Psoas muscle (tissue), 8 donors: Measurements from ENCODE around the gene CD1B. TPM values are rescaled to one million over a fixed set of nuclear protein-coding genes. Genes with fewer than 3 reads are reported as not detected.

Experiments
- ATAC-seq, 4 donors: fragments of 200-7000 bp; cut with Tn5 transposase; one replicate each; pipeline ENCODE4 v1.9.1; 2020; ENCODE audit warnings: moderate library complexity in 3 of 4, mild to moderate bottlenecking in 2 of 4
- DNase-seq, 2 donors: peaks; one replicate each; pipeline ENCODE4 v3.0.0-alpha.2; 2020
- H3K27ac ChIP-seq: fragments of 200-600 bp; one replicate; pipeline ENCODE4 v1.8.0; 2022
- H3K27me3 ChIP-seq, 3 donors: fragments of 200-600 bp in 1 of 3; one replicate each; pipeline versions ENCODE4 v1.6.1 to v1.8.0; 2013 to 2022; ENCODE audit warnings: low read length in 2 of 3, mild to moderate bottlenecking in 2 of 3, moderate library complexity in 1 of 3; ENCODE audit not compliant: insufficient read depth in 3 of 3
- H3K36me3 ChIP-seq, 2 donors: fragments of 200-600 bp in 1 of 2; one replicate each; pipeline versions ENCODE4 v1.6.1 to v1.8.0; 2013 to 2022; ENCODE audit warnings: low read depth in 1 of 2, mild to moderate bottlenecking in 1 of 2, moderate library complexity in 1 of 2; ENCODE audit not compliant: insufficient read depth in 1 of 2
- H3K4me1 ChIP-seq: fragments of 200-600 bp; one replicate; pipeline ENCODE4 v1.8.0; 2022
- H3K4me3 ChIP-seq: fragments of 200-600 bp; one replicate; pipeline ENCODE4 v1.8.0; 2022; ENCODE audit warnings: mild to moderate bottlenecking
- H3K9me3 ChIP-seq: fragments of 200-600 bp; one replicate; pipeline ENCODE4 v1.8.0; 2022
- WGBS, 3 donors: extraction: QIAGEN DNeasy Blood & Tissue Kit; methylation state at CpG; one replicate each; pipeline versions ENCODE4 v1.1.6 to v1.1.7; 2013; 5-methylcytosine and 5-hydroxymethylcytosine counted together
- intact Hi-C, 2 donors: fragments of 100-400 bp; cut with DNase I; formaldehyde crosslinking; loops; one replicate each; pipeline versions ENCODE4 v1.11.0 to v1.14.2; 2022
- polyA plus RNA-seq, 3 donors: library from polyadenylated mRNA; stranded (reverse); fragments of 200-250 nt; gene quantifications; one replicate each; pipeline ENCODE4 v1.2.3, GENCODE V29; 2013
- total RNA-seq, 4 donors: library from RNA; stranded (reverse); fragmentation: NEBNext Ultra II Directional in 2 of 4; extraction: Animal tissue kit (Norgen Biotek cat#: 25700) in 2 of 4; gene quantifications; one replicate each; pipeline versions ENCODE4 v1.2.1 to v1.2.4, GENCODE V29; 2021 to 2023
- TF ChIP-seq, protein P1 (sequence below): fragments of 200-600 bp; IDR thresholded peaks from one replicate; pipeline ENCODE4 v1.8.0; 2022; ENCODE audit warnings: antibody characterized with exemption
- donor health status: healthy with polysubstance abuse.
- donor health status: DM: no; HTN: no; CAD: no; lungs with moderate emphysema.
- donor health status: Bipolar disorder and iron deficiency.
- donor health status: healthy.
- donor health status: DM: yes; HTN: yes; CAD: no.
- donor health status: DM: no; HTN: no; CAD: no.
- donor health status: DM: no; HTN: no; CAD: no.
- donor health status: DM: yes; HTN: yes; CAD: no.

Gene CD1B
- total and polyA plus RNA-seq, 7 donors: 0.03 TPM; not detected in 6

DNA sequence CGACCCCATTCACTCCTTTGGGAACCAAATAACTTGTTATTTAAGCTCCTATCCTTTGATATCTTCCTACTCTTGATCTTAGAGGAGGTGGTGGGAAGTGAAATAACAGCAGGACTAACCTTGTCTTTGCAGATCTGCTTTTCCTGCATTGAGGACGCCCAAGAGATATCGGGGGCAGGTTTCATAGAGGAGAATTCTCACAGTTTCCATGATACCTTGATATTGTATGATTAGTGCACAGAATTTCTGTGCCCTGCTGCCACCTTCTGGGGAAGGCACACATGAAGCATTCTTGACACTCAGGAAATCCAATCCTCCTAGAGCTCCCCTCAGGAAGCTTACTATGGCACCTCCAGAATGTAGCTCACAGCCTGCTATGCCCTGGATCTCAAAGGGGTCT is 1.6 kb downstream of the CD1B start:
- H3K27me3 ChIP-seq: no peaks in the 10 kb centered on the region
- no peaks in the 10 kb centered on the region for H3K4me1 ChIP-seq
- no peak overlapping the region for H3K4me3 ChIP-seq
- ATAC-seq (no peak), DNase-seq (no peak)
- TF ChIP-seq, protein P1, sequence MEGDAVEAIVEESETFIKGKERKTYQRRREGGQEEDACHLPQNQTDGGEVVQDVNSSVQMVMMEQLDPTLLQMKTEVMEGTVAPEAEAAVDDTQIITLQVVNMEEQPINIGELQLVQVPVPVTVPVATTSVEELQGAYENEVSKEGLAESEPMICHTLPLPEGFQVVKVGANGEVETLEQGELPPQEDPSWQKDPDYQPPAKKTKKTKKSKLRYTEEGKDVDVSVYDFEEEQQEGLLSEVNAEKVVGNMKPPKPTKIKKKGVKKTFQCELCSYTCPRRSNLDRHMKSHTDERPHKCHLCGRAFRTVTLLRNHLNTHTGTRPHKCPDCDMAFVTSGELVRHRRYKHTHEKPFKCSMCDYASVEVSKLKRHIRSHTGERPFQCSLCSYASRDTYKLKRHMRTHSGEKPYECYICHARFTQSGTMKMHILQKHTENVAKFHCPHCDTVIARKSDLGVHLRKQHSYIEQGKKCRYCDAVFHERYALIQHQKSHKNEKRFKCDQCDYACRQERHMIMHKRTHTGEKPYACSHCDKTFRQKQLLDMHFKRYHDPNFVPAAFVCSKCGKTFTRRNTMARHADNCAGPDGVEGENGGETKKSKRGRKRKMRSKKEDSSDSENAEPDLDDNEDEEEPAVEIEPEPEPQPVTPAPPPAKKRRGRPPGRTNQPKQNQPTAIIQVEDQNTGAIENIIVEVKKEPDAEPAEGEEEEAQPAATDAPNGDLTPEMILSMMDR: no peak
- 72 to 81% (median 75%) methylated on average over 3 of the region's 3 CpGs for WGBS, 3 donors
- intact Hi-C loops: no loop called here
- no peaks in the 10 kb centered on the region for H3K36me3 ChIP-seq
- peaks cover 2% of the 10 kb centered on the region for H3K9me3 ChIP-seq
- no peak overlapping the region for H3K27ac ChIP-seq

DNA sequence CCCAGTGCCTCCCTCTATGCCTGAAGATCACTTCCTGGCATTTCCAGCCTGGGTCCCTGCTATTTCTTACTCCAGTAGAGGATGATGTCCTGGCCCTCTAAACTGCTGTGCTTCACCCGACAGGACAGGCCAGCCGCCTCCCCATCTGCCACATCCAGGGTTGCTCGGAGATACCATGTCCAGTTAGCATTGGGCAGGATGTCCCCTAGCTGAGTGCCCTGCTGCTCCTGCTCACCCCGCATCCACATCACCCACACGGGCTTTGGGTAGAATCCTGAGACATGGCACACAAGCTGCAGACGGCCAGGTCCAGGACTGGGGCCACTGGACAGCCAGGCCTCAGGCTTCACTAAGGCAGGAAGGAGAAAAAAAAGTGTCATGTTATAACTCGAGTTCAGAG is 2.0 kb downstream of the CD1B start:
- TF ChIP-seq, protein P1: no peak
- no peaks in the 10 kb centered on the region for H3K36me3 ChIP-seq
- no peaks in the 10 kb centered on the region for H3K4me1 ChIP-seq
- DNase-seq: no peak
- H3K4me3 ChIP-seq: no peak overlapping the region
- peaks cover 2% of the 10 kb centered on the region for H3K9me3 ChIP-seq
- H3K27ac ChIP-seq: no peak overlapping the region
- no peak for ATAC-seq
- intact Hi-C loops: no loop called here
- no peaks in the 10 kb centered on the region for H3K27me3 ChIP-seq
- WGBS, 3 donors: 83 to 88% (median 84%) methylated on average over 7 of the region's 7 CpGs

DNA sequence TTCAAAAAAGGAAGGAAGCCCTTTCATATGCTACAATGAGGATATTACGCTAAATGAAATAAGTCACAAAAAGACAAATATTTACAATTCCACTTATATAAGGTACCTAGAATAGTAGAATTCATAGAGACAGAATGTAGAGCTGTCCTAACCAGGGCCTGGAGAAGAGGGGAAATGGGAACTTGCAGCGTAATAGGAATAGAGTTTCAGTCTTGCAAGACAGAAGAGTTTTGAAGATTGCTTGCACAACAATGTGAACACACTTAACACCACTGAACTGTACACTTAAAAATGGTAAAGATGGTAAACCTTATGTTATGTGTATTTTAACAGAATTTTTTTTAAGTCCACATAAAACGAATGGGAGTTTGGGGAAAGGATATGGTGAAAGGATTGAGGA is 2.9 kb downstream of the CD1B start:
- no peak for ATAC-seq
- Histone ChIP-seq H3K4me3 (no peak overlapping the region), H3K27me3 (no peaks in the 10 kb centered on the region), H3K4me1 (no peaks in the 10 kb centered on the region), H3K27ac (no peak overlapping the region), H3K9me3 (peaks cover 2% of the 10 kb centered on the region), H3K36me3 (no peaks in the 10 kb centered on the region)
- TF ChIP-seq, protein P1: no peak
- DNase-seq: no peak
- intact Hi-C loops: no loop called here
- 85 to 89% (median 88%) methylated on average over 3 of the region's 3 CpGs for WGBS, 3 donors

DNA sequence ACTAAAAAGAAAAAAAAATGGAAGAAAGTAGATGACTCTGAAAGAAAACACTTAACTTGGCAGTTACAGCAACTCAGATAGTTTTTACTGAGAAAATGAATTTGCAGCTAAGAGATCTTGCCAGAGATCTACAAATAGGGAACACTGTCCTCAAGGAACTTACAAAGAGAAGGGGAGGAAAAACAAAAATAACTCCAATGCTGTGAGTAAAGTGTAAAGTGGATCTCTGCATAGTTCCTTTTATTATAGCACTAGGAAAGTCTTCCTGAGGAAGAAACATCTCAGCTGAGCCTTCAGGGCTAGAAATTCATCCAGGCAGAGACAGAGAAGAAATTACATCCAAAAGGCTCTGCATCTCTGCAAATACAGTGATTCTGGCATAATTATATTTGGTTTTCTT is 3.9 kb downstream of the CD1B start:
- ATAC-seq (no peak), DNase-seq (no peak)
- TF ChIP-seq, protein P1: no peak
- H3K4me3 ChIP-seq: no peak overlapping the region
- H3K9me3 ChIP-seq: peaks cover 2% of the 10 kb centered on the region
- H3K4me1 ChIP-seq: no peaks in the 10 kb centered on the region
- intact Hi-C loops: no loop called here
- H3K36me3 ChIP-seq: no peaks in the 10 kb centered on the region
- no peak overlapping the region for H3K27ac ChIP-seq
- no peaks in the 10 kb centered on the region for H3K27me3 ChIP-seq

DNA sequence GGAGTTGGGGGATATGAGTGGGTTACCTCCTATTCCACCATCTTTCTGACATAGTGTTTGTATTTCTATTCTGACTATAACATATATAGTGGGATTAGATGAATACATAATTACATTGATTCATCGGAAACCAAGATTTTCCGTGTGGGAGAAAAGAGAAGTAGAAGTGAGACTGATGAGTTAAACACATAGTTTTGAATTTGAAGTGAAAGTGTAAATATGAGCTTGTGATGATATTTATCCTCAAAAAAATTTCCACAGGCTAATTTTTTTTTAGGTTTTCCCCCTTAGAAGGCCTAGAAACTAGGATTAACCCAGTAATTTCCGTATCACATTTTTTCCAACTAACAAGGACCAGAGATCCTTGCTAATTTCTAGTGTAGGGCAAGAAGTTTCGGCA is 6.9 kb downstream of the CD1B start:
- no peak for ATAC-seq

More for the DNA sequence above, 6.9 kb downstream of the CD1B start:
- H3K4me1 ChIP-seq: no peaks in the 10 kb centered on the region
- no peak overlapping the region for H3K4me3 ChIP-seq
- H3K36me3 ChIP-seq: no peaks in the 10 kb centered on the region
- peaks cover 2% of the 10 kb centered on the region for H3K9me3 ChIP-seq
- H3K27me3 ChIP-seq: no peaks in the 10 kb centered on the region
- intact Hi-C loops: no loop called here
- no peak overlapping the region for H3K27ac ChIP-seq
- no peak for DNase-seq
- 78 to 84% (median 84%) methylated on average over 4 of the region's 4 CpGs for WGBS, 3 donors
- TF ChIP-seq, protein P1: no peak
